Activated CD4-positive, alpha-beta memory T cell treated with anti-CD3 and anti-CD28 coated beads for 36 hours (primary cell): ENCODE results near the gene RBM20. TPM values are rescaled to one million over a fixed set of nuclear protein-coding genes. Genes with fewer than 3 reads are reported as not detected.

Experiments used
- CTCF ChIA-PET: fragments of 350-600 bp; sonication (Branson Sonifier 250); formaldehyde crosslinking; loops from one replicate; lab custom pipeline; 2021; ENCODE audit warnings: antibody characterized with exemption, inconsistent platforms; lab: Charles Lee
- POLR2A ChIA-PET: fragments of 350-600 bp; sonication (Branson Sonifier 250); formaldehyde crosslinking; loops from one replicate; lab custom pipeline; 2021; ENCODE audit warnings: antibody characterized with exemption; lab: Charles Lee
- DNase-seq: peaks from one replicate; pipeline ENCODE4 v3.0.0-alpha.2; 2020
- H3K27ac Mint-ChIP-seq: one replicate; pipeline ENCODE4 v1.8.0; 2021; ENCODE audit warnings: mixed read lengths
- H3K27me3 Mint-ChIP-seq: one replicate; pipeline ENCODE4 v1.8.0; 2021; ENCODE audit warnings: mixed read lengths
- H3K36me3 Mint-ChIP-seq: one replicate; pipeline ENCODE4 v1.8.0; 2021; ENCODE audit warnings: mixed read lengths
- H3K4me1 Mint-ChIP-seq: one replicate; pipeline ENCODE4 v1.8.0; 2021; ENCODE audit warnings: low read depth, mixed read lengths
- H3K4me3 Mint-ChIP-seq: one replicate; pipeline ENCODE4 v1.8.0; 2021; ENCODE audit warnings: mild to moderate bottlenecking, mixed read lengths
- H3K9me3 Mint-ChIP-seq: one replicate; pipeline ENCODE4 v1.8.0; 2021; ENCODE audit warnings: mixed read lengths
- intact Hi-C: fragments of 100-400 bp; cut with micrococcal nuclease; formaldehyde crosslinking; loops from one replicate; pipeline ENCODE4 v1.15.1; 2023
- total RNA-seq, 2 experiments: library from RNA; stranded (reverse); gene quantifications; one replicate each; pipeline ENCODE4 v1.2.3, GENCODE V29; 2021

Gene RBM20
- total RNA-seq, 2 experiments from 2014 or later = not detected

DNA sequence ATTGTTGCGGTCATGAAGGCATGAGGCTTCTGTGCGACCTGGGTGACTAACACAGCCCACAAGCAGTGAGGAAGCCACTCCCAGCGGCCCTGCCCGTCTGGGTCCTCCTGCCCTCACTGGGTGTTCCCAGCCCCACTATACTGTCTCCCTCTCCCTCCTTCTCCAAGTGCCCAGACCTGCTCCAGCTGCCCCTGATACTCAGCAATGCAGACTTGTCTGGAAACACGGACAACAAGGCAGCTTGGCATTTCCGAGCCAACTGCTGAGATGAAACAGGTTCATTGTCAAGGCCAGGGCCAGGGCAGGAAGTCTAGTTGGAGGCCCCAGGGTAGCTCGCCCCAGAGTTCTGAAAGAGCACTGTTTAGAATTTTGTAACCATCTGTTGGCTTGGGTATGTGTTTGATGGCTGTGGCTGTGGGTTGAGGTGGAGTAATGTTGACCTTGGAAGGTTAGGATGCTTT is 95.7 kb downstream of the RBM20 start:
- ChIA-PET POLR2A (no interaction called here), CTCF (no interaction called here)
- H3K36me3 Mint-ChIP-seq = no peaks in the 10 kb centered on the region
- DNase-seq = peak; percentile 51
- H3K9me3 Mint-ChIP-seq = no peaks in the 10 kb centered on the region
- H3K27ac Mint-ChIP-seq = no peak overlapping the region
- H3K27me3 Mint-ChIP-seq = peaks cover under 1% of the 10 kb centered on the region
- intact Hi-C loops = no loop called here
- H3K4me1 Mint-ChIP-seq = peaks cover 26% of the 10 kb centered on the region
- H3K4me3 Mint-ChIP-seq = no peak overlapping the region

DNA sequence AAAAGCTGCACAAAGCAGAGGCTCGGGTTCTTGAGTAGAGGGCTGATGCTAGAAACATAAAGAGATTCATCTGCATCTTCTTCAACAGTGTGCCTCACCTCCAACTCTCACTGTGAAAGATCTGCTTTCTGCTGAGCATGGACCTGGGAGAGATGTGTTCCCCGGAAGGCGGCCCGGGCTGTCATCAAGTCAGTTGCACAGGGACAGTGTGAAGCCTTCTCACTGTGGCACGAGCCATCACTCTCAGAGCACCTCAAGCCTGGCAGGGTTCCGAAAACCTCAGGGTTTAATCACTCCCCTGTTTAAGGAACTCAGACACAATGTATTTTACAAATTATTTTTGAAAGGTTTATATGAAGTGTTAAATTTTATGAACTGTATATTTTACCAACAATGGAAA is 98.7 kb downstream of the RBM20 start:
- peaks cover 41% of the 10 kb centered on the region for H3K4me1 Mint-ChIP-seq
- H3K27ac Mint-ChIP-seq = no peak overlapping the region
- H3K36me3 Mint-ChIP-seq = no peaks in the 10 kb centered on the region
- CTCF ChIA-PET = interaction anchor here (1.0 to 1.1 kb wide), 2 partner anchors 133 to 151 kb away, joined by 4 read pairs; no protein-coding TSS in a partner anchor
- no peak for DNase-seq
- no peak overlapping the region for H3K4me3 Mint-ChIP-seq
- intact Hi-C loops = no loop called here
- POLR2A ChIA-PET = no interaction called here
- no peaks in the 10 kb centered on the region for H3K27me3 Mint-ChIP-seq
- H3K9me3 Mint-ChIP-seq = no peaks in the 10 kb centered on the region

DNA sequence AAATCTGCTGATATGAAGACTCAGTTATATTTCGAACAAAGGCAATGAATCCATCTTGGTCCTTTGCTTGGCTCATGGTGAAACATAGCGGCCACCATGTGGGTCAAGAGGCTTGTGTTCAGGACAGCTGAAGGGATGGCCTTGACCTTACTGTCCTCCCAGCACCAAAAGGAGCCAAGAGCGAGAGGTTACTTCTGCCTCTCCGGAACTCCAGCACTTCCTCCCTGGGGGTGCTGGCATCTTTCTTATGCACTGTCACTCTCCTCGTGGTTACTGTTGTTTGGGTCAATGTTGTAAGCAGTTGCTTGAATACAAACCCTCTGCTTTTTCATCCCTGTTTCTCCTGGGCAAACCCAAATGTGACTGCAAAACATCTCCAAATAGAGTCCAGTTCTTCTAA is 100.6 kb downstream of the RBM20 start:
- Mint-ChIP-seq H3K4me3 (no peak overlapping the region), H3K27me3 (no peaks in the 10 kb centered on the region), H3K27ac (no peak overlapping the region), H3K4me1 (peaks cover 50% of the 10 kb centered on the region), H3K9me3 (peaks cover 11% of the 10 kb centered on the region), H3K36me3 (peaks cover 3% of the 10 kb centered on the region)
- POLR2A ChIA-PET = no interaction called here
- intact Hi-C loops = loop anchor here (5.0 kb wide), 1 partner anchor 333 kb away; the partner anchor contains the start of gene ADRA2A
- CTCF ChIA-PET = interaction anchor here (1.0 to 3.3 kb wide), 4 partner anchors 27 to 331 kb away, joined by 3 to 51 read pairs (median 10); no protein-coding TSS in a partner anchor
- no peak for DNase-seq

DNA sequence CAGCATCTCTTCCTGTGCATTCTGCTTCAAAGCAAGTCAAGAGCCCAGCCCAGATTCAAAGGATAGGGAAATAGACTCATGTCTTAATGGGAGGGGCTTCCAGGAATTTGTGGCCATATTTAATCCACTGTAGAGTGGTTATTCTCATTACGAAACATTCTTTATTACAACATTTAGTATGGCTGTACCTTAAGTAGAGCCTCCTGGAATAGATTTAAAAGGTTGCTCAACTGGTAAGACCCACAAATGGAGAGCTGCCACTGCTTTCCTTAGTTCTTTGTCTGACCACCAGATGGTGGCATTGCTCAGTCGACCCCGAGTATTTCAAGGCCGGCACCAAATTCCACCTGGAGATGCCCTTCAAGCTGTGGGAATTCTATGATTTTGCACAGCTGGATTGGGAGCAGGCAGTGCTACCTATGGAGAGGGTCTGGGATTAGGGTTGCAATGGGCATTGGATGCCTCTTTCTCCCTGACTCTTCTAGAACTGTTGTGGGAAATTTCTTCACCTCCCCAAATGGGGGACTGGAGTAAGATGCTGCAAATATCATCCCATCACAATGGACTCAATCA is 102.2 kb downstream of the RBM20 start:
- POLR2A ChIA-PET = interaction anchor here (1.2 kb wide), 1 partner anchor 173 kb away, joined by 4 read pairs; the partner anchor contains the start of genes BBIP1 and SHOC2
- Mint-ChIP-seq H3K36me3 (peaks cover 3% of the 10 kb centered on the region), H3K4me3 (no peak overlapping the region), H3K27me3 (no peaks in the 10 kb centered on the region), H3K4me1 (peaks cover 54% of the 10 kb centered on the region), H3K9me3 (peaks cover 11% of the 10 kb centered on the region), H3K27ac (no peak overlapping the region)
- CTCF ChIA-PET = interaction anchor here (0.7 to 3.3 kb wide), 22 partner anchors 19 to 1392 kb away, joined by 3 to 51 read pairs (median 4); no protein-coding TSS in a partner anchor
- intact Hi-C loops = loop anchor here (1.0 to 5.0 kb wide), 9 partner anchors 58 to 852 kb away; partner anchors contain the start of genes ADRA2A, BBIP1 and SHOC2
- DNase-seq = peak; percentile 57

DNA sequence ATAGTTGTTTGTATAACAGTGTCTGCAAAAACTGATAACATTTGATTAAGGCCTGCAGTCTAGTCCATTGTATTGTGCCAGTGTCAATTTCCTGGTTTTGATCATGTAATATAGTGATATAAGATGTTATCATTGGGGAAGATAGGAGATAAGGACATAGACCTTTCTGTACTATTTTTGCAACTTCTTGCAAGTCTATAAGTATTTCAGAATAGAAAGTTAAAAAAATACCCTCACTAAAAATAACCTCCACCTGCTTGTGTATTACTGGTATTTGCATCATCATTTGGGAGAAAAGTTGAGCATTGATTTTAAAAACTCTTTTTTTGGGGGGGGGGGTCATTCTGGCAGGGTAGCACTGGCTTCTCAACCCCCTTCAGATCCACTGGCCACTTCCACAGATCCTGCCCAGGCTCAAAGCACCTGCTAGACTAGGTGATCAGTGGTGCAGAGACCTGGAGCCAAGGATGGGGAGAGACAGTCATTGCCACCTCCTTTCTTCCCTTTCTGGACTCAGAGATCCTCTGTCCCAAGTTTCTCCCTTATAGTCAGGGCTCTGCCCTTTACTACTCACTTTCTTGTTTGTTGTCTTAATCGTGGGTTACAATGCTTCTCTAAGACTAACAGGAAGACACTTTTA is 103.0 kb downstream of the RBM20 start:
- Mint-ChIP-seq H3K36me3 (peaks cover 3% of the 10 kb centered on the region), H3K27me3 (no peaks in the 10 kb centered on the region), H3K4me3 (no peak overlapping the region), H3K27ac (peak overlapping the region; percentile 46), H3K4me1 (peaks cover 53% of the 10 kb centered on the region), H3K9me3 (peaks cover 11% of the 10 kb centered on the region)
- no peak for DNase-seq
- intact Hi-C loops = loop anchor here (1.0 to 5.0 kb wide), 9 partner anchors 58 to 852 kb away; partner anchors contain the start of genes ADRA2A, BBIP1 and SHOC2
- ChIA-PET CTCF (interaction anchor here (0.7 to 3.3 kb wide), 20 partner anchors 24 to 1391 kb away, joined by 3 to 51 read pairs (median 4); no protein-coding TSS in a partner anchor), POLR2A (interaction anchor here (1.2 kb wide), 1 partner anchor 172 kb away, joined by 4 read pairs; the partner anchor contains the start of genes BBIP1 and SHOC2)

DNA sequence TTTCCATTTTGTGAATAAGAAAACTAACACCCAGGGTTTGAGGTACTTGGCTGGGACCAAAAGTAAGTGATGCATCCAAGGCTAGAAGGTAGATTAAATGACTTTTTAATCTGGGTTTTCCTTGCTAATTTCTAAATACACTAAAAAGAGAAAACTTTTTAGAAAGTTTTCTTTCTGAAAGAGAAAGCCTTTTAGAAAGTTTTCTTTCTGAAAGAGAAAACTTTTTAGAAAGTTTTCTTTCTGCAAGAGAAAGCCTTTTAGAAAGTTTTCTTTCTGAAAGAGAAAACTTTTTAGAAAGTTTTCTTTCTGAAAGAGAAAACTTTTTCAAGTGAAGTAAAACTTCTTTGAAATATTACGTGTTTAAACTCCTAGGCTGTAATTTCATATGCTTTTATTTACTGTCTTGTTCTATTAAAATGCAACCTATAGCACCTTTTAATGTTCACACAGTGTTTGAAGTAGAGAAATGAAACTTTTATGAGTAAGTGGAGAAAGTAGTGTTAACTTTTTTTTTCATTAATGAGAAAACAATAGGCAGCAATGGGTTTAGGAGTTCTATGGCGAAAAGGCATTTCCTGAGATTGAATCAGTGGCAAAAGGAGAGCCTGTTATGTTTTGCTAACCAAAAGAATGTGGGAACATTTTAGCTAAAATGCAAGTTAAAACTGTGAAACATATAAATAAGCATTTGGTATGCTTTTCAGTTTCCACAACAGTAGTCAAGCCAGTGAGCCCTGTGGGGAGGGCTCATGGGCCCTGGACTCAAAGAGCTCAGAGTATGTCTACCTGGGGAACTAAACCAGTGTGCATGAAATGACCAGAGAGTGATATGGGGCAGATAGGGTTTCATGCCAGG is 103.7 kb downstream of the RBM20 start:
- intact Hi-C loops = loop anchor here (1.0 to 5.0 kb wide), 7 partner anchors 26 to 851 kb away; partner anchors contain the start of gene ADRA2A

DNA sequence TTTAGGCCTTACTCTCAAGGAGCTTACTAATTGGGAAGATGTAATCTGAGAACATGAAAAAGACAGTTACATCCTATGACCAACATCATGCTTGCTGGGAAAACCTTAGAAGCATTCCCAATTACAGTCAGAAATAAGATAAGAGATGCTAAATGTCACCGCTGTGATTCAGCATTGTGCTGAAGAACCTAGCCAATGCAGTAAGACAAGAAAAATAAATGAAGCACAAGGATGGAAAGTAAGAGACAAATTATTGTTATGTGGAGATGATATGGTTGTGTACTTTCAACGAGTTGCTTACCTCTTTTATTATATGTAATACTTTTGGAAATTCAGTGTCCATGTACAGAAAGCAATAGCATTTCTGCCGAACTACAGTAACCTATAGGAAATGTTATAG is 104.8 kb downstream of the RBM20 start:
- Mint-ChIP-seq H3K4me1 (peaks cover 55% of the 10 kb centered on the region), H3K36me3 (peaks cover 3% of the 10 kb centered on the region), H3K4me3 (no peak overlapping the region), H3K27ac (no peak overlapping the region), H3K9me3 (peaks cover 11% of the 10 kb centered on the region), H3K27me3 (no peaks in the 10 kb centered on the region)
- ChIA-PET POLR2A (no interaction called here), CTCF (interaction anchor here (1.1 to 1.6 kb wide), 3 partner anchors 33 to 148 kb away, joined by 3 to 5 read pairs (median 4); no protein-coding TSS in a partner anchor)
- no peak for DNase-seq
- intact Hi-C loops = loop anchor here (1.0 to 5.0 kb wide), 2 partner anchors 25 to 328 kb away; partner anchors contain the start of gene ADRA2A

More for the DNA sequence above, 103.7 kb downstream of the RBM20 start:
- no peak for DNase-seq
- Mint-ChIP-seq H3K4me1 (peaks cover 49% of the 10 kb centered on the region), H3K9me3 (peaks cover 11% of the 10 kb centered on the region), H3K4me3 (no peak overlapping the region), H3K27me3 (no peaks in the 10 kb centered on the region), H3K27ac (peak overlapping the region; percentile 55), H3K36me3 (peaks cover 3% of the 10 kb centered on the region)
- POLR2A ChIA-PET = interaction anchor here (0.9 kb wide), 1 partner anchor 27 kb away, joined by 4 read pairs; no protein-coding TSS in a partner anchor
- CTCF ChIA-PET = interaction anchor here (0.6 to 1.6 kb wide), 2 partner anchors 149 to 213 kb away, joined by 3 to 5 read pairs; no protein-coding TSS in a partner anchor

DNA sequence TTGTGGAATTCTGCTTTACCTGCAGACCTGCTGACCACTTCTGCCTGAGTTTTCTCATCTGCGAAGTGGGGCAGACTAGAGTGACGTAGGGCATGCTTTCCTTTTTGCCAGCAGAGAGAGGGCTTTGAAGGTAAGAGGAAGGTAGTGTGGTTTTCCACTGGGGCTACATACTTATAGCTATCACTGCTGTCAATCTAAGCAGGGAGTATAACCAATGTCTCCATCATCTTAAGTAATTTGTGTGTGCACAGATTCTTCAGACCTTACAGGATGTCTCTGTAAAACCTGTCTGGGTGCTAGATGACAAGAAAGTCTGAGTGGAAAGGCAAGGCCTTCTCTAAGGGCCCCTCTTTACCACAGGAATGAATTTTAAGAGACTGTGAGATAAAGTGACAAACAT is 106.8 kb downstream of the RBM20 start:
- Mint-ChIP-seq H3K27ac (no peak overlapping the region), H3K4me3 (no peak overlapping the region), H3K36me3 (peaks cover 3% of the 10 kb centered on the region), H3K4me1 (peaks cover 61% of the 10 kb centered on the region), H3K27me3 (no peaks in the 10 kb centered on the region), H3K9me3 (peaks cover 11% of the 10 kb centered on the region)
- POLR2A ChIA-PET = no interaction called here
- CTCF ChIA-PET = interaction anchor here (1.0 kb wide), 1 partner anchor 23 kb away, joined by 3 read pairs; no protein-coding TSS in a partner anchor
- intact Hi-C loops = no loop called here
- no peak for DNase-seq

DNA sequence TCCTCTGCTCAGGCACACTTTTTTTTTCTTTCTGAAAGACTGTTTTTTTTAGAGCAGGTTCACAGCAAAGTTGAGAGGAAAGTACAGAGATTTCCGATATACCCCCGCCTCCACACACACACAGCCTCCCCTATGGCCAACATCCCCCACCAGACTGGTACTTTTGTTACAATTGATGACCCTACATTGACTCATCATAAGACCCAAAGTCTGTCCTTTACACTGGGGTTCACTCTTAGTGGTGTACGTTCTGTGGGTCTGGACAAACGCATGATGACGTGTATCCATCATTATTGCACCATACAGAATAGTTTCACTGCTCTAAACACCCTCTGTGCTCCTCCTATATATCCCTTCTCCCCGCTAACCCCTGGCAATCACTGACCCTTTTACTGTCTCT is 107.7 kb downstream of the RBM20 start:
- POLR2A ChIA-PET = no interaction called here
- Mint-ChIP-seq H3K4me3 (no peak overlapping the region), H3K9me3 (peaks cover 11% of the 10 kb centered on the region), H3K36me3 (peaks cover 3% of the 10 kb centered on the region), H3K27me3 (no peaks in the 10 kb centered on the region), H3K27ac (peak overlapping the region; percentile 31), H3K4me1 (peaks cover 56% of the 10 kb centered on the region)
- no peak for DNase-seq
- intact Hi-C loops = no loop called here
- CTCF ChIA-PET = no interaction called here

DNA sequence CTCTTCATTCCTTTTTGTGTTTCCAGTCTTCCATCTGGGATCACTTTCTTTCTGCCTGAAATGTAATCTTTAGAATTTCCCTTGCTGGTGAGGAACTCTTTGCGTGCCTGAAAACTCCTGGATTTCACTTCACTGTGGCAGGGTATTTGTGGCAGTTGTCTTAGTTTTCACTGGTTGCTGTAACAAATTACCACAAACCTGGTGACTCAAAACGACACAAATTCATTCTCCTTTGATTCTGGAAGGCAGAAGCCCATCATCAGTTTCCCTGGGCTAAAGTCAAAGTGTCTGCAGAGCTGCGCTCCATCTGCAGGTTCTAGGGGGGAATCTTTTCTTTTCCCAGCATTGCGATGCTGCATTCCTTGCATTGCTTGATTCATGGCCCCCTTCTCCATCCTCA is 109.3 kb downstream of the RBM20 start:
- peaks cover 42% of the 10 kb centered on the region for H3K4me1 Mint-ChIP-seq
- POLR2A ChIA-PET = no interaction called here
- H3K27me3 Mint-ChIP-seq = no peaks in the 10 kb centered on the region

DNA sequence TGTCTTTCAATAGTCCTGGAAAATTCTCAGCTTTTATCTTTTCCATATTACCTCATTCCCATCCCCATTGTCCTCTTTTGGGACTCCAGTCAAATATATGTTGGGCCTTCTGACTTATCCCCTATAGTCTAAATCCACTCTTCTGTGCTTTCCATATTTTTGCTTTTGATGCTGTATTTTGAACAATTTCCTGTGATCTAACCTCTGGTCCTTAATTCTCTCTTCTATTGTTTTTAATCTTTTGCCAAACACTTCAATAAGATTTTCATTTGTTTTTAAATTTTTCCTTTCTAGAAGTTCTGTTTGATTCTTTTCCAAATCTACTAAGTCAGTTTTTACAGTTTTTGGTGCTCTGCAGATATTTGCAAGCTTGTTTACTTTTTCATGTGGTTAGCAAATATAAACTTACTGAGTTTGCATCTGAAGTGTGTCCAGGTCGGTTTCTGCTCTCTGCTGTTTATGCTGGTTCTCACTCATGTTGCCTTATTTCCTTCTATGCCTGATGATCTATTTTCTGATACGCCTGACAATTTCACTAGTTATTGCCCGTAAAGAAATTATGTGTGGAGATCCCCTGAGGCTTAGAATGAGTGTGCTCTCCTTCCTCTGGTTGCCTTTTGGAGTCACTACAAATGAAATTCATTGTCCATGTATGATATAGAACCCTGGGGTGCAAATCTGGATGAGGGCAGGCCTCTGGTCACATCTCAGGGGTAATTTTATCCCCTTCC is 110.4 kb downstream of the RBM20 start:
- H3K9me3 Mint-ChIP-seq = peaks cover 3% of the 10 kb centered on the region
- H3K36me3 Mint-ChIP-seq = no peaks in the 10 kb centered on the region
- intact Hi-C loops = no loop called here
- no peak for DNase-seq
- H3K4me1 Mint-ChIP-seq = peaks cover 37% of the 10 kb centered on the region
- no peak overlapping the region for H3K4me3 Mint-ChIP-seq
- H3K27ac Mint-ChIP-seq = no peak overlapping the region
- ChIA-PET POLR2A (no interaction called here), CTCF (interaction anchor here (0.6 to 1.3 kb wide), 2 partner anchors 113 to 139 kb away, joined by 3 read pairs; no protein-coding TSS in a partner anchor)
- no peaks in the 10 kb centered on the region for H3K27me3 Mint-ChIP-seq

More for the DNA sequence above, 109.3 kb downstream of the RBM20 start:
- intact Hi-C loops = no loop called here
- CTCF ChIA-PET = no interaction called here
- peaks cover 3% of the 10 kb centered on the region for H3K36me3 Mint-ChIP-seq
- H3K9me3 Mint-ChIP-seq = peaks cover 11% of the 10 kb centered on the region
- no peak overlapping the region for H3K27ac Mint-ChIP-seq
- H3K4me3 Mint-ChIP-seq = no peak overlapping the region
- DNase-seq = no peak
